Neural cell (in vitro differentiated cells): Measurements from ENCODE around the gene BCAS4.

ENCODE experiments used
- CTCF ChIP-seq: fragments of 450-650 bp; IDR thresholded peaks from 2 replicates; pipeline ENCODE4 v1.5.1; 2014; ENCODE audit warnings: antibody characterized with exemption, mild to moderate bottlenecking, moderate library complexity; ENCODE audit not compliant: poor library complexity, severe bottlenecking
- EP300 ChIP-seq: fragments of 450-650 bp; conservative IDR thresholded peaks from 2 replicates; pipeline ENCODE4 v1.6.1; 2014; ENCODE audit warnings: antibody characterized with exemption, mild to moderate bottlenecking, moderate library complexity; ENCODE audit not compliant: poor library complexity, severe bottlenecking
- EZH2 ChIP-seq: fragments of 200-600, 300-800 bp; shearing (Covaris generic), sonication (generic); IDR thresholded peaks from 2 replicates; pipeline ENCODE4 v1.6.1; 2014; ENCODE audit warnings: antibody characterized with exemption, low read length, borderline replicate concordance, mild to moderate bottlenecking; ENCODE audit not compliant: insufficient read depth, poor library complexity, severe bottlenecking
- MXI1 ChIP-seq: fragments of 450-650 bp; conservative IDR thresholded peaks from 2 replicates; pipeline ENCODE4 v1.6.1; 2014; ENCODE audit warnings: antibody characterized with exemption, mild to moderate bottlenecking; ENCODE audit not compliant: poor library complexity, severe bottlenecking
- POLR2AphosphoS5 ChIP-seq: IDR thresholded peaks from 2 replicates; pipeline ENCODE4 v1.6.1; 2012
- RAD21 ChIP-seq: fragments of 450-650 bp; conservative IDR thresholded peaks from 2 replicates; pipeline ENCODE4 v1.6.1; 2014; ENCODE audit warnings: antibody characterized with exemption, mild to moderate bottlenecking, moderate library complexity
- SMC3 ChIP-seq: fragments of 450-650 bp; conservative IDR thresholded peaks from 2 replicates; pipeline ENCODE4 v1.6.1; 2014; ENCODE audit warnings: antibody characterized with exemption, mild to moderate bottlenecking, moderate library complexity; ENCODE audit not compliant: poor library complexity
- TAF1 ChIP-seq: IDR thresholded peaks from 2 replicates; pipeline ENCODE4 v1.6.1; 2012; ENCODE audit warnings: low read depth
- TF ChIP-seq, protein P1 (sequence below): IDR thresholded peaks from 2 replicates; pipeline ENCODE4 v1.6.1; 2012; ENCODE audit warnings: borderline replicate concordance

DNA sequence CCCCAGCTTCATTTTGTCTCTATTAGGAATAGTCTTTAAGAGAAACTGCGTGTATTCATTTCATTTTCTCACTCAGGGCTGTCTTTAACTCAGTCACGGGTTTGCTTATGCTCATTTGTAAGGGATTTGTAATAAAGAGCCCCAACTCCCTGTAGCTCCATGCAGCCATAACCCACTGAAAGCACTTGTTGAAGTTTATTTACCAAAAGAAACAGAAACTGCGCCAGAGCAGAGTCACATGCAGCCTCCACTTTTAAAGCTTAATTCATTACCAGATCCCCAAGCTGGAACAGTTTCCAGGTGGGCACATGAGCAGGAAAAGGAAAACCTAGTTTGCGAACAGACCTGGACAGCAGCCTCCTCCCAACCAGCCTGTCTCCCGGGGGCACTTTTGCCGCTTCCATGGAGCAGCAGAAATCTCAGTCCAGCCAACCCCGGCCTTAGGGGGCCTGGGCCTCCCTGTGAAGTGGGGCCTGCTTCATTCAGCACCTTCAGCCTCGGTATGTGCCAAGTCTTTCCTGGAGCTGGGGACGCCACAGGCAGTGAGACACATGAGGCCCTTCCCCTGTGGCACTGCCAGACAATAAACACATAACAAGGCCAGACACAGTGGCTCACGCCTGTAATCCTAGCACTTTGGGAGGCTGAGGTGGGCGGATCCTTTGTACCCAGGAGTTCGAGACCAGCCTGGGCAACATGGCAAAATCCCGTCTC, 4.5 kb downstream of the BCAS4 start:
- TF ChIP-seq CTCF (no peak), TAF1 (no peak), POLR2AphosphoS5 (no peak), MXI1 (no peak), EP300 (no peak), EZH2 (no peak), RAD21 (no peak), SMC3 (no peak)
- TF ChIP-seq, protein P1, sequence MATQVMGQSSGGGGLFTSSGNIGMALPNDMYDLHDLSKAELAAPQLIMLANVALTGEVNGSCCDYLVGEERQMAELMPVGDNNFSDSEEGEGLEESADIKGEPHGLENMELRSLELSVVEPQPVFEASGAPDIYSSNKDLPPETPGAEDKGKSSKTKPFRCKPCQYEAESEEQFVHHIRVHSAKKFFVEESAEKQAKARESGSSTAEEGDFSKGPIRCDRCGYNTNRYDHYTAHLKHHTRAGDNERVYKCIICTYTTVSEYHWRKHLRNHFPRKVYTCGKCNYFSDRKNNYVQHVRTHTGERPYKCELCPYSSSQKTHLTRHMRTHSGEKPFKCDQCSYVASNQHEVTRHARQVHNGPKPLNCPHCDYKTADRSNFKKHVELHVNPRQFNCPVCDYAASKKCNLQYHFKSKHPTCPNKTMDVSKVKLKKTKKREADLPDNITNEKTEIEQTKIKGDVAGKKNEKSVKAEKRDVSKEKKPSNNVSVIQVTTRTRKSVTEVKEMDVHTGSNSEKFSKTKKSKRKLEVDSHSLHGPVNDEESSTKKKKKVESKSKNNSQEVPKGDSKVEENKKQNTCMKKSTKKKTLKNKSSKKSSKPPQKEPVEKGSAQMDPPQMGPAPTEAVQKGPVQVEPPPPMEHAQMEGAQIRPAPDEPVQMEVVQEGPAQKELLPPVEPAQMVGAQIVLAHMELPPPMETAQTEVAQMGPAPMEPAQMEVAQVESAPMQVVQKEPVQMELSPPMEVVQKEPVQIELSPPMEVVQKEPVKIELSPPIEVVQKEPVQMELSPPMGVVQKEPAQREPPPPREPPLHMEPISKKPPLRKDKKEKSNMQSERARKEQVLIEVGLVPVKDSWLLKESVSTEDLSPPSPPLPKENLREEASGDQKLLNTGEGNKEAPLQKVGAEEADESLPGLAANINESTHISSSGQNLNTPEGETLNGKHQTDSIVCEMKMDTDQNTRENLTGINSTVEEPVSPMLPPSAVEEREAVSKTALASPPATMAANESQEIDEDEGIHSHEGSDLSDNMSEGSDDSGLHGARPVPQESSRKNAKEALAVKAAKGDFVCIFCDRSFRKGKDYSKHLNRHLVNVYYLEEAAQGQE: no peak
